Fibroblast of gingiva (primary cell): Measurements from ENCODE around the gene MSRB2.
A peak's percentile ranks its signal among the peaks of the same experiment; 100 is the strongest.
"Not testable (repeated sequence)": the region's sequence is repeated elsewhere in the genome, so short reads cannot be mapped to it uniquely, and the experiment has no call there.

ENCODE experiments used
- DNase-seq: peaks from one replicate; pipeline ENCODE4 v3.0.0-alpha.2; 2011; ENCODE audit warnings: low read depth

Gene MSRB2

GRCh38 chr10:23070092-23070912, 25.1 kb upstream of the MSRB2 start:
- not testable (repeated sequence) for DNase-seq

DNA sequence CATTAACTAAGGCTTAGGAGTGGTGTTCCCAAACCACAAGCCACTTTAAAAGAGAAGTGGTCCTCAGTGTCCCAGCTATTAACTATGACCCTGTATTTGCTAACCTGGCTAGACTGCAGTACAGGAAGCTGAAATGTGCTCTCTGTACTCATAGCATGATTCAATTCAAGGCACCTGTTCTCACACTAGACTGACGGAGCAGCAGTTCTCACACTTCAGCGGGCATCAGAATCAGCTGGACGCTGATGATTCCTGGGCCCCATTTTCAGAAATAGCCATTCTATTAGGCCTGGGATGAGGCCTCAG, 24.5 kb upstream of the MSRB2 start:
- no peak for DNase-seq

DNA sequence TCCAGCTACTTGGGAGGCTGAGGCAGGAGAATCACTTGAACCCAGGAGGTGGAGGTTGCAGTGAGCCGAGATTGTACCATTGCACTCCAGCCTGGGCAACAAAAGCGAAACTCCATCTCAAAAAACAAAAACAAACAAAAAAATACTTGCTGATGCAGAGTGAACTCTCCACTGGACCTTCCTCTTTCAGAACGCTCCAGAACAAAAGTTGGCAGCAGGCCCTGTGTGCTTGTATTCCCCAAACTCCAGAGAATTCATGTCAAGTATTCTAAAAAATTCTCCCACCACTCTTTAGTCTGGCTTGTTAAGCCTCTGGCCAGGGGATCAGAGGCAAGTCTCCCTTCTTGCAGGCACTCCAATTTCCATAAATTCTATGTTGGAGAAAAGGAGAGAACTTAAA, 22.8 kb upstream of the MSRB2 start:
- DNase-seq: not testable (repeated sequence)

DNA sequence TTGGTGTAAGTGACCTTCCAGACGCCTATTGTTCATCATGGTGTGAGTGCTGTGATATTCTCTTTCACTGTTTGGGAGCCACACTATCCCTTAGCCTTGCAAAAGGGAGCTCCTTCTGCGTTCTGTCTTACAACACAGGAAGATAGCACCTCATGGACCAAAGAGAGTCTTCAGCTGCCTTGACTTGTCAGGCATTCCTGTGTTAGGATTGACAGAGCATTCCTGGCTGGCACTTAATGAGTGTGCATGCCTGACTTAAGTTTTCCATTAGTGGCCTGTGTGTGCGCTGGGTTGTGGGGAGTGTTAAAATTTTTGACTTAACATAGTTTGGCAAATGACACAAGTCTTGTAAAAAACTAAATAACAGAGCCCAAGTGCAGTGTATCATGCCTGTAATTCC, 21.9 kb upstream of the MSRB2 start:
- DNase-seq: no peak

- DNase-seq: no peak
These were observed 19.7 kb upstream of the MSRB2 start for GRCh38 chr10:23075672-23076071.

DNA sequence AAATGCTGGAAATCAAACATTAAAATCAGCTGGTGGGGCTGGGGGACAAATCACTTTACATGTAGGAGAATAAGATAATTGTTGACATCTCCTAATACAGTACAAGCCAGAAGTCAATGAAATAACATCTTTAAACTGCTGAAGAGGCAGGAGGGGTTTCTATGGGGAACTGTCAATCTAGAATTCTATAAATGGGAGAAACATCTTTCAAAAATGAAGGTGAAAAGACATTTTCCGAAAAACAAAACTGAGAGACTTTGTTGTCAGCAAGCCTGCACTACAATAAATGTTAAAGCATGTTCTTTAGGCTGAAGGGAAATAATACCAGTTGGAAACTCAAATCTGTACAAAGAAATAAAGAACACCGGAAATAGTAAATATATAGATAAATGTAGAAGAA, 17.3 kb upstream of the MSRB2 start:
- no peak for DNase-seq

- DNase-seq: no peak
These were observed 15.7 kb upstream of the MSRB2 start for GRCh38 chr10:23079700-23080099.

DNA sequence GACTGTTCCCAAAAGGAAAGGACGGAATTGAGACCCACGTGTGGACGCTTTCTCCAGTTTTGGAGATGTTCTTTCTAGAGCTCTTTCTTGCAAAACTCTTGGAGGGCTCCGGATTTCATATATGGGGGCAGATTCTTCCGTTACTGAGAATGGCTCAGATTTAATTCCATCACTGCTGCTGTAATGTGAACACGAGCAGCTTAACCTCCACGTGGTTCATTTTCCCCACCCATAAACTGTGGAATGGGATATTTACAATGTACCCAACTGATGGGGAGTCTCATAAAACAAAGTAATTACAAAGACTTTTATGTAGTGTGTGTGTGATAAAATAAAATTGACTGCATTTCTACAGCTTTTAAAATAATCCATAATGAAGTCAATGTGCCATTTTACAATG, 15.1 kb upstream of the MSRB2 start:
- DNase-seq: no peak

- DNase-seq: peak; percentile 42
These were observed 14.1 kb upstream of the MSRB2 start for GRCh38 chr10:23081221-23081750.

DNA sequence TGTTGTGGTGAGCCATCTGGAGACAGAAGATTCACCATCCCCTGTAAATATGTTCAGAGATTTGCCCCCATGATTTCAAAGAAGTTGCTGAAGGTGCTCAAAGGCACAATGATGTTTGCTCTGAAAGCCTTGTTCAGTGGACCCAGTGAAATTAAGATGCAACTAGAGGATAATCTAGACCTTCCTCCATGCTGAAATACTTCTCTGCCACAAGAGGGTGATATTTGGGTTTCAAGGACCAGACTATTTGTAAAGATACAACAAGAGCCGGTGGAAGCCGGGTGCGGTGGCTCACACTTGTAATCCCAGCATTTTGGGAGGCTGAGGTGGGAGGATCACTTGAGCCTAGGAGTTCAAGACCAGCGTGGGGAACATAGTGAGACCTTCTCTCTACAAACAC, 13.5 kb upstream of the MSRB2 start:
- no peak for DNase-seq

- no peak for DNase-seq
These were observed 6.8 kb upstream of the MSRB2 start for GRCh38 chr10:23088609-23089008.

DNA sequence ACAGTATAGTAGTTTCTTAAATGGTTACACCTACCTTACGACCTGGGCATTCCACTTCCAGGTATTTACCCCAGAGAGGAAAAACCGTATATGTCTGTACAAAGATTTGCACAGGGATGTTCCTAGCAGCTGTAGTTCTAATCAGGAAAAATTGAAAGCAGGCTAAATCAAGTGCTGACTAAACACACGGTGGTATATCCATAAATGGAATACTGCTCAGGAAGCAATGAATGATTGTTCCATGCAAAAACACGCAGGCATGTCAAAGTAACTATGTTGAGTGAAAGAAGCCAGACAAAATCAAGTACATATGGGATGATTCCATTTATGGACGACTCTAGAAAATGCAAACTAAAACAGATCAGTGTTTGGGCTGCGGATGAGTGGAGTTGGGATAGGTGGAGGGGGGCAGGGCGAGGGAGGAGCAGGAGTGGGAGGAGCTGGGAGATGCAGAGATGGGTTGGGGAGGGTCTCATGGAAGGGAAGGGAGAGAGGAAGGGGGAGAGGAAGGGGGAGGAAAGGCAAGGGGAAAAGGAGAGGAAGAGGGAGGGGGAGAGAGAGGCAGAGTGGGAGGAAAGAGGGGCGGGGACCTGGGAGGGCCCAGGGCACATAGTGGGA, 484 bp upstream of the MSRB2 start:
- DNase-seq: no peak

DNA sequence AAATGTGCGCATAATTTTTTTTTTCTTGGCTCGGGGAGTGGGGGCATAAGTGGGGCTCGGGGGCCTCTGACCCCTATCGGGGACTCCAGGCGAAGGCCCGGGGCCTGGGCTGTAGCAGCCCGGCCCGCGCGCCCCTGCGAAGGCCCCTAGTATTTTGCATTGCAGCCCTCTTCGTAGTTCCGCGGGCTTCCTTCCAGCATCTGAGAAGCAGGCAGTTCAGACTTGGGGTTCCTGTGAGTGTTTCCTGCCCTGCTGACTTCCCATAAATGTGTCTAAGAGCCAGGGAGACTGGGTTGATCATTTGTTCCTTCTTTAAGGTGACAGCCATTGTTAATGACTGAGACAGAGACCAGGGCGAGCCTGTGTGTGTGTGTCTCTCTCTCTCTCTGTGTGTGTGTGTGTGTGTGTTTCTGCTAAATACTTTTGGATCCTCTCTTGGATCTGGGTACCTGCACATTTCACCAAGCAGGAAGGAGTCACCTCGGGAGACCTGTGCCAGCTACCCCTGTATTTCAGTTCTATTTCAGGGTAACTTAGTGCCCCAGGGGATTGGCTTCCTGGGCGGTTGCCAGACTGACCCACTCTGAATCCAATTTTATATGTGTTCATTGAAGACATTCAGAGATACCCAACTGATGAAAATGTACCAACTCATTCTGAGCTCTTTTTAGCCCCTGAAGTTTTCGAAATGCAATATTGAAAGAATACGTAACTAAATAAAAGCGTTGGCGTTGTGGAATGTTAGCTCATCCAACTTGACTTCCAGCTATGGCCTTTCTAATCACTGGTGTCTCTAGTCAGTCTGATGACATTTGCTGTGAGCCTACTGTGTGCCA, 805 bp downstream of the MSRB2 start:
- DNase-seq: peak; percentile 66

GRCh38 chr10:23096802-23097549, 1.6 kb downstream of the MSRB2 start:
- DNase-seq: peak; percentile 66

DNA sequence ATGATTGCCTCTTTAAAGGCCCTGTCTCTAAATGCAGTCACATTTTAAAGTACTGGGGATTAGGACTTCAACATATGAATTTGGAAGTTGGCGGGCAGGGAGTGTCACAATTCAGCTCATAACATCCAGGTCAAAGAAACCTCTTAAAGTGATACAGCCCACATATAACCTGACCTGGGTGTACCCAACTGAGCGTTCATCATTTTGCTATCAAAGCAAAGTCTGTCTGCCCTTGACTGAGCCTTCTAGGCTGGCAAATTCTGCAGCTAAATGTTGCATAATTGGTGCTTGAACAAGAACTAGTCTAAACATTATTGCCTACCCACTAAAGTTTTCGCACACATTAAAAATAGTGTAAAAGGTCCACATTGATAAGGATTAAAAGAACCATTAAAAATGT, 3.7 kb downstream of the MSRB2 start:
- DNase-seq: no peak

DNA sequence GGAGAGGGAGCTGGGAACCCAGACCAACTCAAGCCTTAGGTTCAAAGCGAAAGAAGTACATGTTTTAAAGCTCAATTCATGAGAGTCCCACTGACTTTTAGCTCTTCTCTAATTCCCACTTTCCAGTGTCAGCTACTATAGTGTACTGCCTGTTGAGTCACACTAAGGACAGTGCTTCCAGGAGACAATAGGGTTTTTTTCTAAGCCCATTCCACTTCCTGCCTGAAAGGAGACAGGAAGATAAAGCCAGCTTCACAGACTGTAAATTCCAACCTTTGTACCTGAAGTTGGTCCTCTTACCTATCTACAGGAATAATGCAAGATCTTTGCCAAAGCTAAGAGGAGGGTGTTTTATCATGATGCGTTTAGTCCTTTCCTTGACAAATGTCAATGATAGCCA, 4.4 kb downstream of the MSRB2 start:
- DNase-seq: no peak

- DNase-seq: no peak
These were observed 5.1 kb downstream of the MSRB2 start for GRCh38 chr10:23100331-23101030.

DNA sequence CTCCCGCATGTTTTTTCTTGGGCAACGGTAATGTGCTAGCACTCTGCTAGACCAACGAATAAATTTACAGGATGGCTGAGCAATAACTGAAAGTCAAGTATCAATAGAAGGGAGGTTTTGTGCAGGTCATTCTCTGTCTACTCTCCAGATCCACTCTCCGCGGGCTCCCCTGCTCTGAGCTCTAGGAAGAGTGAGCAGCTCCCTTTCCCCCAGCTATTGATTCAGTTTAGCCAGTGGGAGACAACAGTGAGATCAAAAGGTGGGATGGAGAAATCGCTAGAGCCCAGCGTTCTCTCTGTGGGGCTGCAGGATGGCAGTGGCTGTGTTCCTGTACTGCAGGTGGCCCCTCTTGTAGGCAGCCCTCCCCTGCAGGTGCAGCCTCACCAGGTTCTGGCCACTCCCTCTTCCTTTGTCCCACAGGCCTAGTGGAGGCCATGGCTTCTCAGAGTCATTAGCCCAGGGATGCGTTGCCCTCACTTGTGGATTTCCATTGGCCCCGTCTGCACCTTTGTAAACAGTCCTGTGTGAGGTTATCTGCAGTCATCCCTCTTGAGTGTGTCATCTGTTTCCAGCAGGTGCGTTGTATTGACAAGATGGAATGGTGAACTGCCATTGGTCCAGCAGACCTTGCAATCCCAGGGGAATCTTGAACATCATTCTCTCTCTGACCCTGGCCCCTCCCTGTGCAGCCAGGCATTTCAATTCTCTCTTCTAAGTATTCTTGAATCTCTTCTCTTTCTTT, 11.1 kb downstream of the MSRB2 start:
- DNase-seq: no peak

DNA sequence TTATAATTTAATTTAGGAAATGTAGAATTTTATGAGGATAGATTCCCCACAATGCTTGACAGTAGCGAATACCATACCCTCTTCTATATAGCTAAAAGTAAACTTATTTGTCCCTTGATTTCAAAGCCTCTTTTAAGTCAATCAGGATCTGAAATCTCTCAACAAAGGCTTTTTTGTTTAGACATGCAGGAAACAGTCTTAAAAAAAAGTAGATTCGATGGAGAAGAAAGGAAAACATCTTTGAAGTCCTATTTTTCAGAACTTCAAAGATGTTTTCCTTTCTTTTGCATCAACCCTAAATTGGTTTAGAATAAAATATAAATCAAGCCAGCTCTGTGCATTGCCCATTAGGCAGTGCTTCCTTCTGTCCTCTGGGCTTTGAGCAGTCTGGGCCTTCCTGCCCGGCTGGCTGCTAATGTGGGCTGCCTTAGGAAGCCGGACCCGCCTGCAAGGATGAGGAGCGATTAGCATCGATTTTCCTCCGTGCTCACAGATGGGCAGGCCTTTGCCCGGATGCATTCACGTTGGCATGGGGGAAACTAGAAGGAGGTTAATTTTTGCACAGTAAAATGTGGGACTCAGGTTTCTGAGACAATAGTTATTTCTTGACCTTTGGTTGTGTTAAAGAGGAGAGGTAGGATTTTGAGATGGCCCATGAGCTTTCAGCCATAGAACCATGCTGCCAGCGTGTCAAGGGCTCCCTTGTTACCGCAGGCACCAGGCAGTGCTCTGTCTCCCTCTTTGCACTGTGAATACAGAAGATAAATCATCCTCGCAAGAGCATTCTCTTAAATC, 15.5 kb downstream of the MSRB2 start:
- DNase-seq: no peak
